Caco-2 (cell line): ENCODE results near the gene HIGD2A. TPM values are rescaled to one million over a fixed set of nuclear protein-coding genes. Genes with fewer than 3 reads are reported as not detected.

ENCODE experiments used
- BruUV-seq: library from RNA; stranded (reverse); fragments of 400-500 nt; replicated peaks from 2 replicates; lab custom pipeline; 2021; lab: Mats Ljungman, UMichigan
- CTCF ChIA-PET: fragments of 300-600 bp; sonication (Branson Sonifier 250); formaldehyde crosslinking; loops from one replicate; lab custom pipeline; 2022; ENCODE audit warnings: antibody characterized with exemption; lab: Charles Lee
- POLR2A ChIA-PET: fragments of 300-600 bp; sonication (Branson Sonifier 250); formaldehyde crosslinking; loops from one replicate; lab custom pipeline; 2022; ENCODE audit warnings: antibody characterized with exemption; lab: Charles Lee
- DNase-seq, 2 experiments: peaks; one replicate each; pipeline versions ENCODE4 v3.0.0 to v3.0.0-alpha.2; 2020 to 2022
- H3K27me3 ChIP-seq: replicated peaks from 2 replicates; pipeline ENCODE4 v1.6.0; 2011; ENCODE audit warnings: low read length; ENCODE audit not compliant: control insufficient read depth, insufficient read depth
- H3K36me3 ChIP-seq: 2 replicates; pipeline ENCODE4 v1.5.1; 2011; ENCODE audit warnings: low read length; ENCODE audit not compliant: control insufficient read depth, insufficient read depth
- H3K4me1 ChIP-seq: fragments of 250-450 bp; sonication (Bioruptor Pico); 2 replicates; pipeline ENCODE4 v1.5.1; 2020; ENCODE audit warnings: mild to moderate bottlenecking
- H3K4me3 ChIP-seq: 2 replicates; pipeline ENCODE4 v1.5.1; 2011; ENCODE audit warnings: low read depth, mild to moderate bottlenecking, control low read depth, low read length
- H3K9me3 ChIP-seq: fragments of 250-450 bp; sonication (Bioruptor Pico); 2 replicates; pipeline ENCODE4 v1.5.1; 2020; ENCODE audit warnings: mild to moderate bottlenecking, moderate library complexity
- H3K27ac Mint-ChIP-seq: one replicate; pipeline ENCODE4 v1.8.0; 2022; ENCODE audit warnings: mixed read lengths; ENCODE audit not compliant: unreplicated experiment
- H3K27me3 Mint-ChIP-seq: one replicate; pipeline ENCODE4 v1.8.0; 2022; ENCODE audit warnings: mixed read lengths; ENCODE audit not compliant: insufficient read depth, unreplicated experiment
- H3K36me3 Mint-ChIP-seq: one replicate; pipeline ENCODE4 v1.8.0; 2022; ENCODE audit warnings: mild to moderate bottlenecking, mixed read lengths; ENCODE audit not compliant: insufficient read depth, unreplicated experiment
- H3K4me1 Mint-ChIP-seq: one replicate; pipeline ENCODE4 v1.8.0; 2022; ENCODE audit warnings: low read depth, mixed read lengths; ENCODE audit not compliant: unreplicated experiment
- H3K4me3 Mint-ChIP-seq: one replicate; pipeline ENCODE4 v1.8.0; 2022; ENCODE audit warnings: mild to moderate bottlenecking, moderate library complexity, mixed read lengths; ENCODE audit not compliant: unreplicated experiment
- H3K9me3 Mint-ChIP-seq: one replicate; pipeline ENCODE4 v1.8.0; 2022; ENCODE audit warnings: mixed read lengths; ENCODE audit not compliant: unreplicated experiment
- intact Hi-C: fragments of 100-400 bp; cut with micrococcal nuclease; formaldehyde crosslinking; loops from one replicate; pipeline ENCODE4 v1.10.0; 2022; ENCODE audit not compliant: unreplicated experiment
- total RNA-seq: library from RNA; stranded (reverse); gene quantifications from 2 replicates; pipeline ENCODE4 v1.2.3, GENCODE V29; 2022
- TF ChIP-seq, protein P1 (sequence below), 2 experiments: fragments of 200-600 bp in 1 of 2; IDR thresholded peaks; 1 replicate in 1 of 2; 2 replicates in 1 of 2; pipeline versions ENCODE4 v1.5.1 to v1.8.0; 2011 to 2022; ENCODE audit warnings: antibody characterized with exemption in 1 of 2, control low read depth in 1 of 2, inconsistent platforms in 1 of 2, low read depth in 1 of 2, low read length in 1 of 2, mild to moderate bottlenecking in 1 of 2, moderate library complexity in 1 of 2; ENCODE audit not compliant: insufficient read depth in 1 of 2, severe bottlenecking in 1 of 2, unreplicated experiment in 1 of 2

The HIGD2A gene
- total RNA-seq, 1 experiment from 2014 or later = 110 TPM

DNA sequence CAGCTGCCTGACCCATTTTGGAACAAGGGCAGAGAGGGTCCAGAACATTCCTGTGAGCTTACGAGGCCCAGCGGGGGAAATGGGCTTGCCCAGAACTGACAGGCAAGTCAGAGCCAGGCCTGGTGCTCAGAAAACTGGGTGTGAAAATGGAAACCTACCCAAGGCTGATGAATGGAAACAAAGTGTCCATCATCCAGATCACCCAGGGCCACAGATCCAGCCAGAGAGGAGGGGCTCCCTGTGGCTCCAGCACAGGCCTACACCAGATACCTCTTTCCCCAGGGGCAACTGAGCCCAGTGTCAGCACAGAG is 24.7 kb downstream of the HIGD2A start:
- DNase-seq = no peak
- intact Hi-C loops = loop anchor here (10.0 kb wide), 1 partner anchor 72 kb away; no protein-coding TSS in a partner anchor
- Histone ChIP-seq H3K9me3 (no peaks in the 10 kb centered on the region), H3K36me3 (no peaks in the 10 kb centered on the region), H3K4me1 (peaks cover 17% of the 10 kb centered on the region), H3K4me3 (no peak overlapping the region), H3K27me3 (no peaks in the 10 kb centered on the region)
- ChIA-PET CTCF (no interaction called here), POLR2A (no interaction called here)
- no peaks in the 10 kb centered on the region for H3K27me3 Mint-ChIP-seq
- H3K9me3 Mint-ChIP-seq = no peaks in the 10 kb centered on the region
- BruUV-seq = no TSS peak
- no peak overlapping the region for H3K4me3 Mint-ChIP-seq
- H3K4me1 Mint-ChIP-seq = peaks cover 21% of the 10 kb centered on the region
- TF ChIP-seq, protein P1, sequence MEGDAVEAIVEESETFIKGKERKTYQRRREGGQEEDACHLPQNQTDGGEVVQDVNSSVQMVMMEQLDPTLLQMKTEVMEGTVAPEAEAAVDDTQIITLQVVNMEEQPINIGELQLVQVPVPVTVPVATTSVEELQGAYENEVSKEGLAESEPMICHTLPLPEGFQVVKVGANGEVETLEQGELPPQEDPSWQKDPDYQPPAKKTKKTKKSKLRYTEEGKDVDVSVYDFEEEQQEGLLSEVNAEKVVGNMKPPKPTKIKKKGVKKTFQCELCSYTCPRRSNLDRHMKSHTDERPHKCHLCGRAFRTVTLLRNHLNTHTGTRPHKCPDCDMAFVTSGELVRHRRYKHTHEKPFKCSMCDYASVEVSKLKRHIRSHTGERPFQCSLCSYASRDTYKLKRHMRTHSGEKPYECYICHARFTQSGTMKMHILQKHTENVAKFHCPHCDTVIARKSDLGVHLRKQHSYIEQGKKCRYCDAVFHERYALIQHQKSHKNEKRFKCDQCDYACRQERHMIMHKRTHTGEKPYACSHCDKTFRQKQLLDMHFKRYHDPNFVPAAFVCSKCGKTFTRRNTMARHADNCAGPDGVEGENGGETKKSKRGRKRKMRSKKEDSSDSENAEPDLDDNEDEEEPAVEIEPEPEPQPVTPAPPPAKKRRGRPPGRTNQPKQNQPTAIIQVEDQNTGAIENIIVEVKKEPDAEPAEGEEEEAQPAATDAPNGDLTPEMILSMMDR (IDR thresholded peaks at IDR 0.05; ENCODE audit: insufficient read depth in 1 of 2, low read depth in 1 of 2, low read length in 1 of 2, severe bottlenecking in 1 of 2, unreplicated experiment in 1 of 2) = no peak
- H3K27ac Mint-ChIP-seq = no peak overlapping the region
- H3K36me3 Mint-ChIP-seq = peaks cover 25% of the 10 kb centered on the region

DNA sequence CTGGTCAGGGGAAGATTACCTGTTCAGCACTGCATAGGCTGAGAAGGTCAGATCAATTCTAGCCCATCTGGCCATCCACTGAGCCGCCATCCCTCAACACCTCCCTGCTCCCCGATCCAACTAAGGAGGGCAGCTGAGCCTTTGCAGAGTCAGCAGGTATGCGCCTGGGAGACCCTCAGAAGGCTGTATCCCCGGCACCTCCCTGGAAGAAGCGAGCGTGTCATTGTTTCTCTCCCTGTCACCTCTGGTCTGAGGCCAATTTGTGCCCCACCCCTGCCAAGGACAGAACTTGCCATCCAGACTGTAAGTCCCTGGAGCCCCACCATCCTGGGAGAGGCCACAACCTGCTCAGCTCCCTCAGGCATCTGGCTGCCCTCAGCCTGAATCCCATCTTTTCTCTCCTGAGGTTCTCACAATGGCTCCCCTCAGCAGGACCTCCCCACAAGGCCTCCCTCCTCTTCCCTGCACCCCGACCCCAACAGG is 25.2 kb downstream of the HIGD2A start:
- DNase-seq = no peak
- peaks cover 21% of the 10 kb centered on the region for H3K4me1 ChIP-seq
- Mint-ChIP-seq H3K27ac (no peak overlapping the region), H3K4me1 (peaks cover 24% of the 10 kb centered on the region), H3K27me3 (no peaks in the 10 kb centered on the region), H3K4me3 (no peak overlapping the region), H3K9me3 (no peaks in the 10 kb centered on the region), H3K36me3 (peaks cover 29% of the 10 kb centered on the region)
- no peaks in the 10 kb centered on the region for H3K27me3 ChIP-seq
- CTCF ChIA-PET = no interaction called here
- intact Hi-C loops = loop anchor here (10.0 kb wide), 1 partner anchor 71 kb away; no protein-coding TSS in a partner anchor
- TF ChIP-seq, protein P1 (IDR thresholded peaks at IDR 0.05; ENCODE audit: insufficient read depth in 1 of 2, low read depth in 1 of 2, low read length in 1 of 2, severe bottlenecking in 1 of 2, unreplicated experiment in 1 of 2) = no peak
- BruUV-seq = no TSS peak
- no peaks in the 10 kb centered on the region for H3K9me3 ChIP-seq
- no peaks in the 10 kb centered on the region for H3K36me3 ChIP-seq
- no peak overlapping the region for H3K4me3 ChIP-seq
- POLR2A ChIA-PET = interaction anchor here (0.7 kb wide), 1 partner anchor 129 kb away, joined by 4 read pairs; no protein-coding TSS in a partner anchor

DNA sequence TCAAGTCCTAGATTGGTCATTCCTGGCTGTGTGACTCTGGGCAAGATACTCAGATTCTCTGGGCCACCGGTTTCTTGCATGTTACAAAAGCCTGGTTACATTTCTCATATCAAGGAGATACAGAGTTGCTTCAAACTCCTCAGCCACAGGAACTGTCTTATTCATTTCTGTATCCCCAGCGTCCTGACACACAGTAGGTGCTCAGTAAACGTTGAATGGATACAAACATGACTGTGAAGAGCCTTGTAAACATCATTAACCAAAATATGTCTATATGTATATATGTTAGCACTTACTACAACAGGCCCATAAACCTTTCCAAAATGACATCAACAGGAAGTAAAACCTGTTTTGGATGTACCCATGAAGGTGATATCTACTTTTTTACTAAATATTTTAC is 26.2 kb downstream of the HIGD2A start:
- intact Hi-C loops = loop anchor here (10.0 kb wide), 1 partner anchor 70 kb away; no protein-coding TSS in a partner anchor
- ChIA-PET CTCF (no interaction called here), POLR2A (no interaction called here)
- H3K36me3 Mint-ChIP-seq = peaks cover 26% of the 10 kb centered on the region
- Histone ChIP-seq H3K36me3 (no peaks in the 10 kb centered on the region), H3K4me3 (no peak overlapping the region), H3K9me3 (no peaks in the 10 kb centered on the region), H3K4me1 (peaks cover 23% of the 10 kb centered on the region), H3K27me3 (no peaks in the 10 kb centered on the region)
- H3K4me1 Mint-ChIP-seq = peaks cover 24% of the 10 kb centered on the region
- no peaks in the 10 kb centered on the region for H3K27me3 Mint-ChIP-seq
- TF ChIP-seq, protein P1 (IDR thresholded peaks at IDR 0.05; ENCODE audit: insufficient read depth in 1 of 2, low read depth in 1 of 2, low read length in 1 of 2, severe bottlenecking in 1 of 2, unreplicated experiment in 1 of 2) = no peak
- TSS peak; percentile 47 for BruUV-seq
- H3K27ac Mint-ChIP-seq = peak overlapping the region; percentile 85
- no peaks in the 10 kb centered on the region for H3K9me3 Mint-ChIP-seq
- H3K4me3 Mint-ChIP-seq = no peak overlapping the region
- DNase-seq = no peak
